Mucosa of descending colon (tissue), 3 donors: ENCODE results near the gene SERPINB5. TPM values are rescaled to one million over a fixed set of nuclear protein-coding genes. Genes with fewer than 3 reads are reported as not detected.

Experiments used
- ATAC-seq: fragments of 200-7000 bp; cut with Tn5 transposase; one replicate; pipeline ENCODE4 v1.9.1; 2020; ENCODE audit warnings: mild to moderate bottlenecking, moderate library complexity
- DNase-seq, 3 donors: peaks; one replicate each; pipeline ENCODE4 v3.0.0-alpha.2; 2020
- H3K36me3 ChIP-seq: fragments of 200-600 bp; one replicate; pipeline ENCODE4 v1.8.0; 2021; ENCODE audit warnings: low read depth, mild to moderate bottlenecking
- H3K4me1 ChIP-seq: fragments of 200-600 bp; one replicate; pipeline ENCODE4 v1.8.0; 2021; ENCODE audit warnings: low read depth, mild to moderate bottlenecking
- H3K4me3 ChIP-seq: fragments of 200-600 bp; one replicate; pipeline ENCODE4 v1.8.0; 2021; ENCODE audit warnings: mild to moderate bottlenecking
- H3K9me3 ChIP-seq: fragments of 200-600 bp; one replicate; pipeline ENCODE4 v1.8.0; 2021; ENCODE audit warnings: mild to moderate bottlenecking
- intact Hi-C, 2 donors: fragments of 100-400 bp; cut with DNase I in 1 of 2; cut with micrococcal nuclease in 1 of 2; formaldehyde crosslinking; loops; one replicate each; pipeline versions ENCODE4 v1.11.0 to v1.11.1; 2022; cut with DNase I, micrococcal nuclease
- total RNA-seq, 3 donors: library from RNA; stranded (reverse); fragmentation: NEBNext Ultra II Directional in 2 of 3; extraction: Animal tissue kit (Norgen Biotek cat#: 25700) in 2 of 3; gene quantifications; one replicate each; pipeline versions ENCODE4 v1.2.1 to v1.2.4, GENCODE V29; 2021 to 2023
- TF ChIP-seq, protein P1 (sequence below): fragments of 200-600 bp; IDR thresholded peaks from one replicate; pipeline ENCODE4 v1.8.0; 2022; ENCODE audit warnings: antibody characterized with exemption, mild to moderate bottlenecking
- donor health status: DM: no; HTN: no; CAD: no; lungs with moderate emphysema.
- donor health status: DM: no; HTN: no; CAD: no.
- donor health status: DM: no; HTN: yes; CAD: no.

Gene SERPINB5
- total RNA-seq, 3 donors from 2014 or later, result 0.63 to 2.6 (median 2.3) TPM

DNA sequence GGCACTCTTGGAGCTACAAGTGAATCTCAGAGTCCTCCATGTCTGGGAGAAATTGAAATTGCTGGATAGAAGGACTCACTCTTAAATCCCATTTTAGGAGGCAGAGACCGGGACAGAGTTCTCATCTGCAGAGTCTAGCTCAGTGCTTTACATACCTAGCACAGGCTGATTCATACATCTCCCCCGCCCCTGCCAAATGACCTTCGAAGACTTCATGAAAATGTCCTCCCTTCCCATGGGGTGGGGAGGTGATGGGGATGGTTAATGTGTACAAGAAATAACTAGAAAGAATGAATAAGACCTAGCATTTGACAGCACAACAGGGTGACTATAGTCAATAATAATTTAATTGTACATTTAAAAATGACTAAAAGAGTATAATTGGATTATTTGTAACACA is 8.2 kb upstream of the SERPINB5 start:
- TF ChIP-seq, protein P1, sequence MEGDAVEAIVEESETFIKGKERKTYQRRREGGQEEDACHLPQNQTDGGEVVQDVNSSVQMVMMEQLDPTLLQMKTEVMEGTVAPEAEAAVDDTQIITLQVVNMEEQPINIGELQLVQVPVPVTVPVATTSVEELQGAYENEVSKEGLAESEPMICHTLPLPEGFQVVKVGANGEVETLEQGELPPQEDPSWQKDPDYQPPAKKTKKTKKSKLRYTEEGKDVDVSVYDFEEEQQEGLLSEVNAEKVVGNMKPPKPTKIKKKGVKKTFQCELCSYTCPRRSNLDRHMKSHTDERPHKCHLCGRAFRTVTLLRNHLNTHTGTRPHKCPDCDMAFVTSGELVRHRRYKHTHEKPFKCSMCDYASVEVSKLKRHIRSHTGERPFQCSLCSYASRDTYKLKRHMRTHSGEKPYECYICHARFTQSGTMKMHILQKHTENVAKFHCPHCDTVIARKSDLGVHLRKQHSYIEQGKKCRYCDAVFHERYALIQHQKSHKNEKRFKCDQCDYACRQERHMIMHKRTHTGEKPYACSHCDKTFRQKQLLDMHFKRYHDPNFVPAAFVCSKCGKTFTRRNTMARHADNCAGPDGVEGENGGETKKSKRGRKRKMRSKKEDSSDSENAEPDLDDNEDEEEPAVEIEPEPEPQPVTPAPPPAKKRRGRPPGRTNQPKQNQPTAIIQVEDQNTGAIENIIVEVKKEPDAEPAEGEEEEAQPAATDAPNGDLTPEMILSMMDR, result no peak
- H3K9me3 ChIP-seq, result no peaks in the 10 kb centered on the region
- no peaks in the 10 kb centered on the region for H3K36me3 ChIP-seq
- no peaks in the 10 kb centered on the region for H3K4me1 ChIP-seq
- DNase-seq (no peak), ATAC-seq (no peak)
- intact Hi-C loops, result no loop called here
- H3K4me3 ChIP-seq, result no peak overlapping the region

DNA sequence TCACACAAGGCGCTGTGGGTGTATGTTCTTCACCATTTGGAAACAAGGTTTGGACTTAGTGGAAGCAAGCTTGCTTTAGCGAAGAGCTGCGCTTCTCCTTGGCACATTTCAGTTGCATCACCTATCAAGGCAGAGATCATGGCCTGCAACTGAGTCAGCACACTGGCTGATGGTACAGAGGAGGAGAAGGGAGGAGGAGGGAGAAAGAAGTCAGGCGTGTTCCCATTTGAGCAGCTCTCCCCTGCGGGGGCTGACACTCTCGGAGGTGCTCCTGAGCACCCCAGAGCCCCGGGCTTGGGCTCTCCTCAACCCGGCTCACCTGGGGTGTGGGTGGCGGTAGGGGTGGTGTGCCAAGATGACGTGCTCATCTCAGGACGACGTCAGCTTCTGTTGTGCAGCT is 6.0 kb upstream of the SERPINB5 start:
- DNase-seq, result no peak
- TF ChIP-seq, protein P1, result no peak
- Histone ChIP-seq H3K4me1 (no peaks in the 10 kb centered on the region), H3K4me3 (no peak overlapping the region), H3K36me3 (no peaks in the 10 kb centered on the region), H3K9me3 (no peaks in the 10 kb centered on the region)
- intact Hi-C loops, result no loop called here
- no peak for ATAC-seq

GRCh38 chr18:63472380-63472779 is 4.4 kb upstream of the SERPINB5 start:
- no peaks in the 10 kb centered on the region for H3K4me1 ChIP-seq
- H3K36me3 ChIP-seq, result no peaks in the 10 kb centered on the region
- TF ChIP-seq, protein P1, result no peak
- ATAC-seq, result peak; percentile 90
- DNase-seq, result peak in 1 of 3 donors; percentile 68
- intact Hi-C loops, result no loop called here
- no peak overlapping the region for H3K4me3 ChIP-seq
- H3K9me3 ChIP-seq, result no peaks in the 10 kb centered on the region

DNA sequence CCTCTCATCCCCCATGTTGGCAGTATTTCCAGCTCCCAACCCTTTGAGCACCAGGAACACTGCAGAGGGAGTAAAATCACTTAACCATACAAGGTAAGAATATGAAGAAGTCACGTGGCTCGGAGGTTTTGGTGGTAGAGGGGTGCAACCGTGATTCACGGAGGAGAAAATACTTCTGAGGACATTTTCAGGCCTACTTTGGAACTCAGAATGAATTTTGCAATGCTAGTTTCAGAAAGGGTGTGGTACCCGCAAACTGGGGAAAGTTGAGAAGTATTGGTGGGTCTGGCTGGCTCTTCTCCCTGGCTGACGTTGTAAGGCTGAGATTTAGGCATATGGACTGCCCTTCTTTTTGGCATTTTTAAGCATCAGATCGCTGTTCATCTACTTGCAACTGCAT is 442 bp downstream of the SERPINB5 start:
- intact Hi-C loops, result no loop called here
- Histone ChIP-seq H3K36me3 (no peaks in the 10 kb centered on the region), H3K4me3 (no peak overlapping the region), H3K4me1 (no peaks in the 10 kb centered on the region), H3K9me3 (no peaks in the 10 kb centered on the region)
- ATAC-seq, result no peak
- DNase-seq, result no peak
- TF ChIP-seq, protein P1, result no peak

DNA sequence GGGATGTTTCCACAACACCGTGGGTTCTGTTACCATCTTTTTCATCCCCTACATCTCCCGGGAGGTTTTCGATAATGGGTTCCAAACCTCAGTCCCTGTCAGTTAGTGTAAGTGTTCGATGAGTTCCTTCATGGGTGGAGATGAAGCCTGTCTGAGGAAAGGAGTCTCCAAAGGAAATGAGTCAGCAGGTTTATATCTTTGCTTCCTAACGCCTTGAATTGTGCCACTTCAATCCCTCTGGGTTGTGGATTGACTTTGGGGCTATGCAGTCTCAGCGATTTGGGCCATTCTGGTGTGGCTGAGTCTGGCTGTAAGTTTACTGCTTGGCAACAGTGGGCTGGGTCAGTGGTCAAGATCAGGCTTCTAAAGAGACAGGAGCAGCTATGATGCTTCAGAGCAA is 1.2 kb downstream of the SERPINB5 start:
- Histone ChIP-seq H3K9me3 (no peaks in the 10 kb centered on the region), H3K4me3 (no peak overlapping the region), H3K4me1 (no peaks in the 10 kb centered on the region), H3K36me3 (no peaks in the 10 kb centered on the region)
- DNase-seq (no peak), ATAC-seq (no peak)
- intact Hi-C loops, result no loop called here
- TF ChIP-seq, protein P1, result no peak

- intact Hi-C loops, result no loop called here
- no peak for DNase-seq
- TF ChIP-seq, protein P1, result no peak
These were observed 3.1 kb downstream of the SERPINB5 start for GRCh38 chr18:63479826-63480225.

More at GRCh38 chr18:63479826-63480225, 3.1 kb downstream of the SERPINB5 start:
- Histone ChIP-seq H3K4me3 (no peak overlapping the region), H3K36me3 (no peaks in the 10 kb centered on the region), H3K9me3 (no peaks in the 10 kb centered on the region), H3K4me1 (no peaks in the 10 kb centered on the region)
- no peak for ATAC-seq
